HG03060 (cell line): ENCODE measurements around the gene MEGF8.
"Not testable (repeated sequence)": the region's sequence is repeated elsewhere in the genome, so short reads cannot be mapped to it uniquely, and the experiment has no call there.

ENCODE experiments used
- ATAC-seq: cut with Tn5 transposase; IDR thresholded peaks from one replicate; pipeline ENCODE4 v1.9.1; 2021; ENCODE audit warnings: low read depth, moderate number of reproducible peaks; ENCODE audit not compliant: unreplicated experiment

Gene MEGF8

DNA sequence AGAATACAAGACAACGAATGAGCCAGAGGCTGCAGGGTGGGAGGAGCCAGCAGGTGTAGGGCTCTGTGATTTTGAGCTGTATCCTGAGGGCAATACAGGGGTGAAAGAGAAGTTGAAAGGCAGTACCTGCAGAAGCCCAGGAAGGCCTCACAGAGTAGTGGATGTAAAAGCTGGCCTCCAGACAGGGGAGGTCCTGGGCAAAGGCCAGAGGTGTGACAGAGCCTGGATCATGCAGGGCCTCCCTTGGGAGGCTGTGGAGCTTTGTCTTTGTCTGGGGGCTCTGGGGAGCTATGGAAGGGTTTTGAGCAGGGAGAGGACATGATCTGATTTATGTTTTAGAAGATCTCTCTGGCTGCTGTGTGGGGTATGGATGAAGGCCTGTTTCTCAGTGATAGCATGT is 2.7 kb downstream of the MEGF8 start:
- ATAC-seq, result no peak

DNA sequence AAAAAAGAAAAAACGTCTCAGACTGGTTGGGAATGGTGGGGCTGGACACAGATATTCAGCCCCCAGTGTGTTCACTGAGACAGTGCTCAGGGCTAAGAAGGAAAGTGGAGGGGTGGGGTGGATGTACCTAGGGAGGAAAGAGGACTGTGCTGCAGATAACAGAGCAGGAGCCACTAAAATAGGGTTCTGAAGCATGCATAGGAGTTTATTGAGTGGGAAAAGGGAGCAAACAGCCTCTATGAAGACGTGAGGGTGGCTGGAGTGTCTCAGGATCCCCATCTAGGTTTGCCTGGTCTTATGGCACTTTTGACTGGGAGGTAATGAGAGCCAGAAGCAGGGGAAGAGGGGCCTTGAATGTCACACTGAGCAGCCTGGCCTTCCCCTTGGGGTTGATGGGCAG is 3.4 kb downstream of the MEGF8 start:
- ATAC-seq, result no peak

DNA sequence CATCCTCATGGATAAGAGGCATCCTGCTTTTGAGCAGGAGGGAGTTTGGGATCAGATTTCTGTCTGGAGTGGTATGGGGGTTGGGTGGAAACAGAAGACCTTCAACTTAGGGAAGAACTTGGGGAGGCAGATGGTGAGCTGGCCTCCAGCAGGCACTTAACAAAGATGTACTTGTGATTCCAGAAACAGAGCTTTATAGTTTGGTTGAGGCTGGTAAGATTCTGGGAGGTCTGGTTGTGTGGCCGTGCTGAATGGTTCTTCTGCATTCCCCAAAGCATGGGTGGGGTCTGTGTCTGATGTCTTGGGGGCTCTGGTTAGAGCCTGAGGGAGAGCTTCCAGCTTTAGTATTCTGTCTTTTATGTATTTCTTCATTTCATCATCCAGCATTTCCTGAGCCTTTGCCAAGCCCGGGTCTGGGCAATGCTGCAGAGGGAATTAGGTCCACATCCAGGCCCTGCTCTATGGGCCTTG is 4.8 kb downstream of the MEGF8 start:
- no peak for ATAC-seq

DNA sequence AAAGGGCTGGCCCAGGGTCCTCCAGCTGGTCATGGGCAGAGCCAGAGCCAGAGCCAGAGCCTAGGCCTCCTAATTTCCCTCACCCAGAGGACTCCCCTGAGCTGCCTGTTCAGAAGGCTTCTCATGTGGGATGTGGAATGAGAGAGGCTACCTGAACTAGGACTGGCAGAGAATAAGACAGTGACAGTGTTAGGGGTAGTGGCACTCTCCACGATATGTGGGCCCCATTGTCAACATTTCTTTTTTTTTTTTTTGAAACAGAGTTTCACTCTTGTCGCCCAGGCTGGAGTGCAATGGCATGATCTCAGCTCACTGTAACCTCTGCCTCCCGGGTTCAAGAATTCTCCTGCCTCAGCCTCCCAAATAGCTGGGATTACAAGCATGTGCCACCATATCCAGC is 5.9 kb downstream of the MEGF8 start:
- ATAC-seq, result not testable (repeated sequence)

DNA sequence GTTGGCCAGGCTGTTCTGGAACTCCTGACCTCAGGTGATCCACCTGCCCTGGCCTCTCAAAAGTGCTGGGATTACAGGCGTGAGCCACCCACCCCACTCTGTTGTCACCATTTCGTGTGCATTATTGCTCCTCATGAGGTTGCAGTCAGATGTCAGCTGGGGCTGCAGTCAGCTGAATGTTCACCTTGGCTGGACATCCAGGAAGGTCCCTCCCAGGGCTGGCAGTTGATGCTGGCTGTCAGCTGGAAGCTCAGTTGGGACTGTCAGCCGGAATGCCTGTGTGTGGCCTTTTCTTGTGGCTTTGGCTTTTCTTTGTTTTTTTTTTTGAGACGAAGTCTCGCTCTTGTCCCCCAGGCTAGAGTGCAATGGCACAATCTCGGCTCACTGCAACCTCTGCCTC is 6.6 kb downstream of the MEGF8 start:
- ATAC-seq, result no peak

DNA sequence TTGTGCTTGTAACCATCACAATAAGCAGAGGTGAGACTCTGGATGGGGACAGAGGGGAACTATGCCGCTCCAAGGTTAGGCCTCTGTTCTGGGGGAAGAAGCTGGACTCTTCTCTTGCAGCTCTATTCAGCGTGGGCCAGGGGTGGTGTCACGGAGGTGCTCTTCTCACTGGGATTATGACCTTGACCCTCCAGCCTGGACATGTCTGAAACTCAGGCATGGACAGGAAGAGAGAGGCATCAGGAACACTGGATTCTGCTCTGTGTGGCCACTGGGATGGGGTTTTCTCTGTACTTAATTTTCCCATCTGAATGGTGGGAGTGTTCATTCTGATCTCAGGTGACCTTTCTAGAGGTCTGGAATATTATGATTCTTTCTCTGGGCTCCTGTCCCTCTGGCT is 7.6 kb downstream of the MEGF8 start:
- ATAC-seq, result no peak

DNA sequence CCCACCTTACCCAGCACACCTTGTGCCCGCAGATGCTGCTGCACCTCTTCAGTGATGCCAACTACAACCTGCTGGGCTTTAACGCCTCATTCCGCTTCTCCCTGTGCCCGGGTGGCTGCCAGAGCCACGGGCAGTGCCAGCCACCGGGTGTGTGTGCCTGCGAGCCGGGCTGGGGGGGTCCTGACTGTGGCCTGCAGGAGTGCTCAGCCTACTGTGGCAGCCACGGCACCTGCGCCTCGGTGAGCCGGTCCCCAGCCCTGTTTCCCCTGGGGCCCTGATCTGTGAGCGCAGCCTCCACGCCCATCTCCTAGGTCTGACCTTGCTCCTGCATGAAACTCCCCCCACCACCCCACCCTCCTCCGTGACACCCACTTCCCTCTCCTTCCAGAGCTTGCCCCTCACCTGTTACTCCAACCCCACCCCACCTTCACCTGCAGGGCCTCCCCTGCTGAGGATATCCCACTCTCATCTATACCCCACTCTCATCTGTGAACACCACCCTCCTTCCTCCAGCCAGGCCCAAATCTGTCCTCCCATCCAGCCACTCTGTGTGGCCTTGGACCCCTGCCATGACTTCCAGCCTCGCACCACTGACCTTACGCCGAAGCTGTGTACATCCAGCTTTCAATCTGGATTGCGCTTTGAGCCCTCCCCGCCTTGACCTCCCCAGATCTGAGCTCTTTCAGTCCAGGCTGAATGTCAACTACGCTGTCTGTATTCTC is 8.7 kb downstream of the MEGF8 start:
- no peak for ATAC-seq

DNA sequence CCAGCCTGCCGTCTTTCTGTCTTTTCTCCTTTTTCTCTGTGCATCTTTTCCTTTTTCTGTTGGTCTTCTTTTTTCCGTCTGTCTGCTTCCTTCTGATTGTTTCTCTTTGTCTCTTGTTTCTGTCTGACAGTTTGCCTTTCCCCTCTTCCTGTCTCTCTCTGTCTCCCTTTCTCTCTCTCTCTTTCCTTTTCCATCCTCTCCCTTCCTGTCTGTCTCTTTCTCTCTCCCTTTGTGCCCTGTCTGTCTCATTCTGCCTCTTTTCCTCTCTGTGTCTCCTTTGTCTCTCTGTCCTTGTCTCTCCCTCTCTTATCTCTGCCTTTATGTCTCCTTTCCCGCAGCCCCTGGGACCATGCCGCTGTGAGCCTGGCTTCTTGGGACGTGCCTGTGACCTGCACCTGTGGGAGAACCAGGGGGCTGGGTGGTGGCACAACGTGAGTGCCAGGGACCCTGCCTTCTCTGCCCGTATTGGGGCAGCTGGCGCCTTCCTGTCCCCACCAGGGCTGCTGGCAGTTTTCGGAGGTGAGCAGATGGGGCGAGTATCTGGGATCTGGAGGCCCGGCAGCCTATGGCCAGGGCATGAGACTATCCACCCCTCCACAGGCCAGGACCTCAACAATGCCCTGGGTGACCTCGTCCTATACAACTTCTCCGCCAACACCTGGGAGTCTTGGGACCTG is 9.4 kb downstream of the MEGF8 start:
- no peak for ATAC-seq

DNA sequence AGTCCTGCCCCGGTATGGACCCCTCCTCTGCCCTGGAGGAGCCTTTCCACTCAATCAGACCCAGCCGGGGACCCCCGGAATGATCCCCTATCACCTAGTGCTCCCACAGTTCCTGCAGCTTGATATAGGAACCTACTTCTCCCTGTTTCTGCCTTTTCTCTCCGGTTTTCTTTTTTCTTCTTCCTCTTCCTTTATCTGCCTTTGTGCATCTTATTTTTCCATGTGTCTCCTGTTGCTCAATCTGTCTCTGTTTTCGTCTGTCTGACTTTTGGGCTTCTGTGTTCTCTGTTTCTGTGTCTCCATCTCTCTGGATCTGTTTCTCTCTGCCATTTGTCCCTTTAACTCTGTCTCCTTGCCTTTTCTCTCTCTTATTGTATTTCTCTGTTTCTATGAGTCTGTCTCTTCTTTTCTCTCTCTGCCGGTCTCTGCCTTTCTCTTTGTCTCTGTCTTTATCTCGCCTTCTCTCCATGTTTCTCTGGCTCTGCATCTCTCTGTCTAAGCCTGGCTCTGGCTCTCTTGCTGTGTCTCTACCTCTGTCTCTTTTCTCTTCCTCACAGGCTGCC is 10.0 kb downstream of the MEGF8 start:
- no peak for ATAC-seq

DNA sequence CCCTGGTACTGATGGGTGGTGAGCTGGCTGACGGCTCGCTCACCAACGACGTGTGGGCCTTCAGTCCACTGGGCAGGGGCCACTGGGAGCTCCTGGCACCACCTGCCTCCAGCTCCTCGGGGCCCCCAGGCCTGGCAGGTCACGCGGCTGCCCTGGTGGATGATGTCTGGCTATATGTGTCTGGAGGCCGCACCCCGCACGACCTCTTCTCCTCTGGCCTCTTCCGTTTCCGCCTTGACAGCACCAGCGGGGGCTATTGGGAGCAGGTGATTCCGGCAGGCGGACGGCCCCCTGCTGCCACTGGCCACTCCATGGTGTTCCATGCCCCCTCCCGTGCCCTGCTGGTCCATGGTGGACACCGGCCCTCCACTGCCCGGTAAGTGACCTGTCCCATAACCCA is 10.5 kb downstream of the MEGF8 start:
- no peak for ATAC-seq

DNA sequence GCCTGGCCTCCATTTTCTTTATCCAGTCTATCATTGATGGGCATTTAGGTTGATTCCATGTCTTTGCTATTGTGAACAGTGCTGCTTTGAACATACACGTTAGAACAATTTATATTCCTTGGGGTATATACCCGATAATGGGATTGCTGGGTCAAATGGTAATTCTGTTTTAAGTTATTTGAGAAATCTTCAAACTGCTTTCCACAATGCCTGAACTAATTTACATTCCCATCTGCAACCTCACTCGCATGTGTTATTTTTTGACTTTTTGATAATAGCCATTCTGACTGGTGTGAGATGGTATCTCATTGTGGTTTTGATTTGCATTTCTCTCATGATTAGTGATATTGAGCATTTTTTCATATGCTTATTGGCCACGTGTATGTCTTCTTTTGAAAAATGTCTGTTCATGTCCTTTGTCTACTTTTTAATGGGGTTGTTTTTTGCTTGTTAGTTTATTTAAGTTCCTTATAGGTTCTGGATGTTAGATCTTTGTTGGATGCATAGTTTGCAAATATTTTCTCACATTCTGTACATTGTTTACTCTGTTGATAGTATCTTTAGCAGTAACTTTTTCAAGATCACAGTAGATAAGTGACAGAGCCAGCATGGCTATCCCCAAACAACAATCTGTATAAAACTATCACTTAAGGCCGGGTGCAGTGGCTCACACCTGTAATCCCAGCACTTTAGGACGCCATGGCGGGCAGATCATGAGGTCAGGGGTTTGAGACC is 13.9 kb downstream of the MEGF8 start:
- not testable (repeated sequence) for ATAC-seq

DNA sequence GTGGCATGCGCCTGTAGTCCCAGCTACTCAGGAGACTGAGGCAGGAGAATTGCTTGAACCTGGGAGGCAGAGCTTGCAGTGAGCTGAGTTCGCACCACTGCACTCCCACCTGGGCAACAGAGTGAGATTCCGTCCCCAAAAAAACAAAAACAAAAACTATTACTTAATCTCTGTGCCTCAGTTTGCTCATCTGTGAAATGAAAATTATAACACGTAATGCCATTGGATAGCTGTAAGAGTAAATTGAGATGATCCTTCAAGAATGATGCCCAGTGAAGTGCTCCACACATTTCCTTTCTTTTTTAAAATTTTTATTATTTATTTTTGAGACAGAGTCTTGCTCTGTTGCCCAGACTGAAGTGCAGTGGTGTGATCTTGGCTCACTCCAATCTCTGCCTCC is 14.5 kb downstream of the MEGF8 start:
- ATAC-seq, result not testable (repeated sequence)

DNA sequence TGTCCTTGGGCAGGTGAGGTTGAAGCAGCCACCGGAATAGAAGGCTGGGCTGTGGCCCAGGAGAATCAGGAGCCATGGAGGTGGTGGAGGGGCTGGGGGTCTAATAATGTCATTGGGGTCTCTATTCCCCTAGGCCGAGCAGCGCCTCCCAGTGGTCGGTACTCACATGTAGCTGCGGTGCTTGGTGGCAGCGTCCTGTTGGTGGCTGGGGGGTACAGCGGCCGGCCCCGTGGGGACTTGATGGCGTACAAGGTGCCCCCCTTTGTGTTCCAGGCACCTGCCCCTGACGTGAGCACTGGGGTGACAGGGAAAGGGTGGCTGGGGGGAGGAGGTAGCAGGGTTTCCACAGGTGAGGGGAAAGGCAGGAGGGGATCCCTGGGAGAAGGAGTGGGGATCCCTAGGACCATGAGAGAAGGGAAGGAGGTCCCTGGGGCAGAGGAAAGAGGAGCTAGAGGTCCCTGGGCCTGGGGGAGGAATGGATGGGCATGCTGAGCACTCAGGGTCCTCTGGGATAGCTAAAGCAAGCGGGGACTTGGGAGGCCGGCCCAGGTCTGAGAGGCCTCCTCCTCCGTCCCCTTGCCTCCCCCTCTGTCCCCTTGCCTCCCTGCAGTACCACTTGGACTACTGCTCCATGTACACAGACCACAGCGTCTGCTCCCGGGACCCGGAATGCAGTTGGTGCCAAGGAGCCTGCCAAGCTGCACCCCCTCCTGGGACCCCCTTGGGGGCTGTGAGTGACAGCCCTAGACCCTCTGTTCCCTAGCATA is 18.1 kb downstream of the MEGF8 start:
- ATAC-seq, result no peak

DNA sequence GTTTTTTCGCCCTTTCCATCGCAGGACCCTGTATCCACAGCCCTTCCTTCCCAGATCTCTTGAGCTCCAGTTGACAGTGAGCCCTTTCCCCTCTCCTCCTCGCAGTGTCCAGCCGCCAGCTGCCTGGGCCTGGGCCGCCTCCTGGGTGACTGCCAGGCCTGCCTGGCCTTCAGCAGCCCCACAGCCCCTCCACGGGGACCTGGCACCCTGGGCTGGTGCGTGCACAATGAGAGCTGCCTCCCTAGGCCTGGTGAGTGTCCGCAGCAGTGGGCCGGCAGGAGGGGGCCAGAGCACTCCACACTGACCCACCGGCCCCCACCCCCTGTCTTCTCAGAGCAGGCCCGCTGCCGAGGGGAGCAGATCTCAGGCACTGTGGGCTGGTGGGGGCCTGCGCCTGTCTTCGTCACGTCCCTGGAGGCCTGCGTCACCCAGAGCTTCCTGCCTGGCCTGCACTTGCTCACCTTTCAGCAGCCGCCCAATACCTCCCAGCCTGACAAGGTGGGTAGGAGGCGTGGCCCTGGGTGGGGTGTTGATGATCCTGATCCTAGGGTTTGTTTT is 19.0 kb downstream of the MEGF8 start:
- no peak for ATAC-seq

DNA sequence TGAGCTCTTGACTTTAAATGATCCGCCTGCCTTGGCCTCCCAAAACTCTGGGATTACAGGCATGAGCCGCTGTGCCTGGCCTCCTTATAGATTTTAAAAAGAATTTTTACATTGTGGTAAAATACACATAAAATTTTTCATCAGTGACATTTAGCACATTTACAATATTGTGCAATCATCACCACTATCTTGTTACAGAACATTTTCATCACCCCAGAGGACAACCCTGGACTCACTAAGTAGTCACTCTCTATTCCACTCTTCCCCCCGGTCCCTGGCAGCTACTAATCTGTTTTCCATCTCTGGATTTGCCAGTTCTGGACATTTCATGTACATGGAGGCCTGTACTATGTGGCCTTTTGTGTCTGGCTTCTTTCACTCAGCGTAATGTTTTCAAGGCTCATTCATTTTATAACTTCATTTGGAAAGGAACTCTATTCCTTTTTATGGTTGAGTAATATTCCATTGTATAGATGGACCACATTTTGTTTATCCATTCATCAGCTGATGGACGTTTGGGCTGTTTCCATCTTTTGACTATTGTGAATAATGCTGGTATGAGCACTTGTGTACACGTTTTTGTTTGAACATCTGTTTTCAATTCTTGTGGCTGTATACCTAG is 19.9 kb downstream of the MEGF8 start:
- no peak for ATAC-seq

DNA sequence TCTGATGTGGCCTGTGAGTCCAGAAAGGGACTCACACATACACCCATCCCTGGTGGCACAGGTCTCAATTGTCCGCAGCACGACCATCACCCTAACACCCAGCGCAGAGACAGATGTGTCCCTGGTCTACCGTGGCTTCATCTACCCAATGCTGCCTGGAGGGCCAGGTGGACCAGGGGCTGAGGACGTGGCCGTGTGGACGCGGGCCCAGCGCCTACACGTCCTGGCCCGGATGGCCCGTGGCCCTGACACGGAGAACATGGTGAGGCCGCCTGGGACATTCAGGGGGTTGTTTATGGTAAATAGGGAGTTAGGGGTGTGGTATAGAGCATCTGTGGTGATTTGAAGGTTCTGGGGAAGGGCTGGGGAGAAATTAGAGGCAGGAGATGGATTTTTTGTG is 22.8 kb downstream of the MEGF8 start:
- no peak for ATAC-seq

DNA sequence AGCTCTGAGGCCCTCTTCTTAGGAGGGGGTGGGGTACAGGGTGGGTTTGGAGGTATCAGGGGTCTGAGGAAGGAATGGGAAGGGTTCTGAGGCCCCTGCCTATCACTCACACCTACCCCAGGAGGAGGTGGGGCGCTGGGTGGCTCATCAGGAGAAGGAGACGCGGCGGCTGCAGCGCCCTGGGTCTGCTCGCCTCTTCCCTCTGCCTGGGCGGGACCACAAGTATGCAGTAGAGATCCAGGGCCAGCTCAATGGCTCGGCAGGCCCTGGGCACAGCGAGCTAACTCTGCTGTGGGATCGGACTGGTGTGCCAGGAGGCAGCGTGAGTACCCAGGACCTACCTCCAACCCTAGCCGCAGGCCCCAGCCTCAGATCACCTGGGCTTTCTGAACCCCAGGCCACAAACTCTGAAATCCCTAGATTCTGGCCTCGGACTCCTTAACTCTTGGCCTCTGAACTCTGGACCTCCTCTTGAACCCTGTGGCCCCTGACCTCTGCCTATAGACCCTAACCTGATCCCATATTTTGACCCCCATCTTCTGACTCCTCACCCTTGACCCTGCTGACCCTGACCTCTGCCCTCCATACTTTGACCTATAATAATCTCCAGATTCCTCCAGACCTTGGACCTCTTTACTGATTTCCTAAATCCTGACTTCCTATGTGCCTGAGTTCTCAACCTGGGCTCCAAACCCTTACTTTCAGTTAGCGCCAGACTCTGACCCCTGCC is 24.1 kb downstream of the MEGF8 start:
- no peak for ATAC-seq

DNA sequence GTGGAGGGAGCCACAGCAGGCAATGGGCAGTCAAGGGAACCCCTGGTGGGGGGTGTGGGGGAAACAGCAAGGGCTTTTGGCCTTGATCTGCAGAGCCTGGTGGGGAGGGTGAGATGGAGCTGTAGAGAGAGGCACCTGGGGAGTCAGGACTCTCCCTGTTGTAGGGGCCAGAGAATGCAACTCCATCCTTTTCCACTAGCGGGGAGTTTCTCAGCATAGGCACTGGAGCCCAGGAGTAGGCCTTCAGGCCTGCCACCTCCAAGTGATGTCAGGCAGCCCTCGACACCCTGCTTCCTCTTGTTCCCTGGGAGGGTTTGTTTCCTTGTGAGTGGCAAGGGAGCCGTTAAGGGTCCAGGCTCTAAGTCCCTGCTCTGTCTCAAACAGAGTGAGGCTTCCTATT is 25.0 kb downstream of the MEGF8 start:
- no peak for ATAC-seq

DNA sequence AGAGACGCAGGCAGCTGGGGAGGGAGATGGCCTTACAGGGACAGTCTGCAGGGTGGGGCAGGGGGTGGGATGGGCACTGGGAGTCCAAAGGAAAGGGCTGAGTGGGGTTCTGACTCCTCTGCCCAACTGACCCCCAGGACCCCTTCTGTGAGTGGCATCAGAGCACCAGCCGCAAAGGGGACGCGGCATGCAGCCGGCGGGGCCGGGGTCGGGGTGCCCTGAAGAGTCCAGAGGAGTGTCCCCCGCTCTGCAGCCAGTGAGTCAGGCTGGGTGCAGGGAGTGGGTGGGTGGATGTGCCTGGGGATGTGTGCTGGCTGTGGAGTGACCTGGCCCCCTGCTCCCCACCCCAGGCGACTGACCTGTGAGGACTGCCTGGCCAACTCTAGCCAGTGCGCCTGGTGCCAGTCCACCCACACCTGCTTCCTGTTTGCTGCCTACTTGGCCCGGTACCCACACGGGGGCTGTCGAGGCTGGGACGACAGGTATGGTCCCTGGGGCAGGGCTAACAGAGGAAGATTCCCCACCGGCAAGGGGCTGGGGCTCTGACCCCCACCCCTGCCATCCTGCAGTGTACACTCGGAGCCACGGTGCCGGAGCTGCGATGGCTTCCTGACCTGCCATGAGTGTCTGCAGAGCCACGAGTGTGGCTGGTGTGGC is 25.8 kb downstream of the MEGF8 start:
- ATAC-seq, result no peak
